Muscle of leg (tissue), 11 donors: ENCODE data around the gene CIBAR2. TPM values are rescaled to one million over a fixed set of nuclear protein-coding genes. Genes with fewer than 3 reads are reported as not detected.

Experiments used
- DNase-seq: peaks from one replicate; pipeline ENCODE4 v3.0.0; 2013
- H3K27ac ChIP-seq: one replicate; pipeline ENCODE4 v1.5.1; 2013; ENCODE audit warnings: mild to moderate bottlenecking, low read length, control low read depth
- H3K27me3 ChIP-seq: one replicate; pipeline ENCODE4 v1.6.1; 2013; ENCODE audit warnings: low read length; ENCODE audit not compliant: control insufficient read depth, insufficient read depth
- H3K36me3 ChIP-seq: one replicate; pipeline ENCODE4 v1.6.1; 2013; ENCODE audit warnings: low read length; ENCODE audit not compliant: control insufficient read depth, insufficient read depth
- H3K4me1 ChIP-seq: one replicate; pipeline ENCODE4 v1.6.1; 2013; ENCODE audit warnings: low read length; ENCODE audit not compliant: control insufficient read depth, insufficient read depth
- H3K4me3 ChIP-seq: one replicate; pipeline ENCODE4 v1.5.1; 2013; ENCODE audit warnings: low read length, control low read depth
- H3K9me3 ChIP-seq: replicated peaks from 2 replicates; pipeline ENCODE4 v1.6.1; 2013; ENCODE audit warnings: low read depth, low read length; ENCODE audit not compliant: control insufficient read depth
- WGBS: methylation state at CpG from one replicate; pipeline ENCODE4 v1.1.5; 2013; ENCODE audit warnings: missing lambda C conversion rate; ENCODE audit not compliant: insufficient coverage; 5-methylcytosine and 5-hydroxymethylcytosine counted together
- polyA plus RNA-seq, 8 donors: library from polyadenylated mRNA; unstranded; fragments of 120-200 nt; gene quantifications; one replicate each; pipeline versions ENCODE4 v1.2.1 to v1.2.3, GENCODE V29; 2013; ENCODE audit warnings: inconsistent platforms in 1 of 8, low replicate concordance in 1 of 8; ENCODE audit not compliant: insufficient read length in 8 of 8, insufficient read depth in 1 of 8
- total RNA-seq: library from RNA; stranded (reverse); fragments of 120-200 nt; gene quantifications from one replicate; pipeline ENCODE4 v1.2.4, GENCODE V29; 2013

CIBAR2 gene
- total and polyA plus RNA-seq, 9 donors = 0.18 to 0.30 TPM; not detected in 7

DNA sequence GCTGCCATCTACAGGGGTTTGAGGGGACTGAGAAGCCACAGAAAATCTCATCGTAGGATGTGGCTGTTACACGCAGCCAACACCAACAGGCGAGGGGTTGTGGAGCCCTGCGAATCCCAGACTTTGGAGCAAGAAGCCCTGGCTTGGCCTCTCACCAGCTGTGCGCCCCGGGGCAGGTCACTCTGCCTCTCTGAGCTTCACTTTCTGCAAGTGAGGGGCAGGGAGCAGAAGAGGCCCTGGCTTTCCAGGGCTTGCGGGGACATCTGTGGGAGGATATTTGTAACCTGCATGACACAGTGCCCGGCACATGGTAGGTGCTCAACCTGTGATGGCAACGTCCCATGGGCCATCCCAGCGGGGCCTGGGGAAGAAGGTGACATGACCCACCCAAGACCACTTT lies 32.9 kb upstream of the CIBAR2 start:
- Histone ChIP-seq H3K4me1 (peaks cover 90% of the 10 kb centered on the region), H3K36me3 (no peaks in the 10 kb centered on the region), H3K9me3 (peaks cover 2% of the 10 kb centered on the region), H3K27me3 (no peaks in the 10 kb centered on the region), H3K27ac (no peak overlapping the region), H3K4me3 (no peak overlapping the region)
- 92% methylated on average over 9 of the region's 10 CpGs for WGBS
- DNase-seq = no peak

DNA sequence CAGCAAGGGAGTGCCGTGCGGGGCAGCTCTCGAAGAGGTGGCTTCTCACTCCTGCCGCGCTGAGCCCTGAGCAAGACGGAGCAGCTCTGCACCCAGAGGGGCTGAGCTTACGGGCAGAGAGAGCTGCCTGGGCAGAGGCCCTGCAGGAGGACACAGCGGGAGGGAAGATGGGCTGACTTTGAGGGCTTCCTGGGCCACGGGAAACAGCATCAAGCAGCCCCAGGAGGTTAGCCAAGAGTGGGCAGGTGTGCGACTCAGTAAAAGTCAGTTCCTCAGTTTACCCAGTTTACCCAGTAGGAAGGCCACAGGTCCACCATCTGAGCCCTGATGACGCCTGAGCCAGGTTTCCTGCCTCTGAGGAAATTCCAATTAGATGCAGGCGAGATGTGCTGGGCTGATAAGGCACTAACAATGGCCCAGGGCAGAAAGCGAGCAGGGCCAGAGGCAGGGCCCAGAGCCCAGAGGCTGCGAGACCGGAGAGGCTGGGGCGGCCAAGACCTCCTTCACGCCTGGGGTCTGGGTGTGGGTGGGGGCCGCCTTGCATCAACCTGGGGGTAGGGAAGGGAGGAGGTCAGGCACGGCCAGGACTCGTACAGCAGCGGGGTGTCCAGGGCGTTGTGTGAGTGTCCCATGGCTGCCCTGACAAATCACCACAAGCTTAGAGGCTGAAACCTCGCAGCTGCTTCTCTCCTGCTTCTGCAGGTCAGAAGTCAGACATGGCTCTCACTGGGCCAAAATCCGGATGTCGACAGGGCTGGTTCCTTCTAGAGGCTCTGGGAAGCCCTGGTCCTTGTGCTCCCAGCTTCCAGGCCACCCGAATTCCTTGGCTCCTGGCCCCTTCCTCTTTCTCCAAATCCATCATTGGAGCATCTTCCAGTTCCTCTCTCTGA lies 32.0 kb upstream of the CIBAR2 start:
- peaks cover 2% of the 10 kb centered on the region for H3K9me3 ChIP-seq
- peaks cover 83% of the 10 kb centered on the region for H3K4me1 ChIP-seq
- 81% methylated on average over 26 of the region's 26 CpGs for WGBS
- no peak overlapping the region for H3K4me3 ChIP-seq
- no peak for DNase-seq
- no peaks in the 10 kb centered on the region for H3K36me3 ChIP-seq
- H3K27ac ChIP-seq = peak overlapping the region; percentile 68
- H3K27me3 ChIP-seq = no peaks in the 10 kb centered on the region

DNA sequence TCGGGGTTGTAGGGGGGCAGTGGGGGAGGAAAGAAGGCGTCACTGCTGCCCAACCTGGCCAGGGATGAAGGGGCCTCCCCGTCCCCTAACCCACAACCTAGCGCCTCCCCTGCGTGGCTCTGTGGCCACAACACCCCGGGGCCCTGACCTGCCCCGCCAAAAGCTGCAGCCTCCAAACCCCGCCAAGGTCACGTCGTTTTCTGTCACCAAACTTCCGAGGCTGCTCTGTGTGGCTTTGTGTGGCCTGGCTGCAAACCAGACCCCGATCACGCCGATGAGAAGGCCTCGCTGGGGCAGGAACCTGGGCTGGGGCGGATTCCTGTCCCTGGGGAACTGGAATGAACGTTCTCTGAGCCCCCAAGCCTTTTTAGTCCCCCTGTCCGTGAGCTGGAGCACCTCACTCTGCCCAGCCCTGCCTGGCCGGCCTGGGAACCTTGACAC lies 30.5 kb upstream of the CIBAR2 start:
- H3K36me3 ChIP-seq = no peaks in the 10 kb centered on the region
- 76% methylated on average over 17 of the region's 19 CpGs for WGBS
- no peak overlapping the region for H3K4me3 ChIP-seq
- peaks cover 2% of the 10 kb centered on the region for H3K9me3 ChIP-seq
- peaks cover 80% of the 10 kb centered on the region for H3K4me1 ChIP-seq
- DNase-seq = no peak
- H3K27ac ChIP-seq = no peak overlapping the region
- H3K27me3 ChIP-seq = no peaks in the 10 kb centered on the region

DNA sequence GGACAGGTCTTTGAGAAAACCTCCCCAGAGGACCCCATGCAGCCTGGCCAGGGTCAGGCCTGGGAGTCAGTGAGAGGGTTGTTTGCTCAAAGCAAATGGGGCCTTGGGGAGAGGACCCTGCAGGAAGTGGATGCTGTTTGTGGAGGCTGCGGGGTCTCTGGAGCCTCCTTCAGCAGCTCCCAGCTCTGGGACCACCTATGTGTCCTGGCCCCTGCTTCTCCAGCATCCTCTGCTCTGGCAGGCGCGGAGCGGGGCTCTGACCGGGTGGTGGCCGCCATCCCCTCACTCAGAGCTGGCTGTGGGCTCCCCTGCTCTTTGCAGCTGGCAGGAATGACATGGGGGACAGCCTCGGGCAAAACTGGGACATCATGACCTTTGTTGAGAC lies 29.8 kb upstream of the CIBAR2 start:
- Histone ChIP-seq H3K4me1 (peaks cover 80% of the 10 kb centered on the region), H3K27ac (no peak overlapping the region), H3K36me3 (no peaks in the 10 kb centered on the region), H3K4me3 (no peak overlapping the region), H3K9me3 (peaks cover 2% of the 10 kb centered on the region), H3K27me3 (no peaks in the 10 kb centered on the region)
- WGBS = 80% methylated on average over 4 of the region's 7 CpGs
- DNase-seq = no peak

DNA sequence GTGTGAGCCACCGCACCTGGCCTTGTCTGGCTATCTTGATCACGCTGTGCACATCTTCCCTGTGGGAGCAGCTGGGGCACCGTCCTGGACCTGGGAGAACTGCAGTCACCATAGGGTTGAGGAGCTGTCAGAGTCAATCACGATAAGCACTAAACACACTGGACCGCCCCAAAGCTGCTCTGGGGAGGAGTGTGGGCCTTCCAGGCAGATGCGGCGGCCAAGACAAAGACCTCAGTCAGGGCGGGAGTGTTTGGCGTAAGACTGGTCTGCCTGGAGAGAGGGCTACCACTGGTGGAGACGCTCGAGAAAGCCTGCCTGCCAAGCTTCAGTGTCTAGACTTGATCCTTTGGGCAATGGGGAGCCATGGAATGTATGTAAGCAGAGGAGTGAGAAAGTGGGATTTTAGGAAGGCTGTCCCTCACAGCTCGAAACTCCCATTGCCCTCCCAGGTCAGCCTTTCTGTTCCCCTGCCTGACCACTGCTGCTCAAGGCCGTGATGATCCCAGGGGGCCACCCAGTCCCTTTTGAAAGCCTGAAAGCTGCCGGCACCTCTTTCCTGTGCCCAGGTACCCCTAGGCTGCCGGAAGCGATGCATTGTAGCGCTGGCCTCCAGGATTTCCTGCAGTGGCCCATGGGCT lies 29.3 kb upstream of the CIBAR2 start:
- WGBS = 40% methylated on average over 16 of the region's 17 CpGs
- H3K9me3 ChIP-seq = peaks cover 2% of the 10 kb centered on the region
- H3K27ac ChIP-seq = no peak overlapping the region
- H3K4me1 ChIP-seq = peaks cover 80% of the 10 kb centered on the region
- H3K36me3 ChIP-seq = no peaks in the 10 kb centered on the region
- no peak overlapping the region for H3K4me3 ChIP-seq
- DNase-seq = peak; percentile 84
- H3K27me3 ChIP-seq = no peaks in the 10 kb centered on the region

DNA sequence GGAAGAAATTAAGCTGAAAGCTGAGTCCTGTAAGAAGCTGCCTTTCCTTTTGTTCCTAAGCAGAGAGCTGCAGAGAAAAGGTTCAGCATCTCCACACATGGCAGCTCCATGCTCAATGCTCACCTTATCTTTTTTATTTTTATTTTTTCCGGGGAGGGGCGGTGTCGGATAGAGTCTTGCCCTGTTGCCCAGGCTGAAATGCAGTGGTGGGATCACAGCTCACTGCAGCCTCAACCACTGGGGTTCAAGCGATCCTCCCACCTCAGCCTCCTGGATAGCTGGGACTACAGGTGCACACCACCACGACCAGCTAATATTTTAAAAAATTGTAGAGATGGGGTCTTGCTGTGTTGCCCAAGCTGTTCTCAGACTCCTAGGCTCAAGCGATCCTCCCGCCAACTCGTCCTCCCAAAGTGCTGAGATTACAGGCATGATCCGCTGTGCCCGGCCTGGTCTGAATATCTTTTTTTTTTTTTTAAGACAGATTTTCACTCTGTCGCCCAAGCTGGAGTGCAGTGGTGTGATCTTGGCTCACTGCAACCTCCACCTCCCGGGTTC lies 28.3 kb upstream of the CIBAR2 start:
- DNase-seq = no peak
- Histone ChIP-seq H3K4me3 (no peak overlapping the region), H3K9me3 (peaks cover 2% of the 10 kb centered on the region), H3K27me3 (no peaks in the 10 kb centered on the region), H3K36me3 (no peaks in the 10 kb centered on the region), H3K4me1 (peaks cover 80% of the 10 kb centered on the region), H3K27ac (no peak overlapping the region)
- WGBS = 80% methylated on average over 6 of the region's 12 CpGs

DNA sequence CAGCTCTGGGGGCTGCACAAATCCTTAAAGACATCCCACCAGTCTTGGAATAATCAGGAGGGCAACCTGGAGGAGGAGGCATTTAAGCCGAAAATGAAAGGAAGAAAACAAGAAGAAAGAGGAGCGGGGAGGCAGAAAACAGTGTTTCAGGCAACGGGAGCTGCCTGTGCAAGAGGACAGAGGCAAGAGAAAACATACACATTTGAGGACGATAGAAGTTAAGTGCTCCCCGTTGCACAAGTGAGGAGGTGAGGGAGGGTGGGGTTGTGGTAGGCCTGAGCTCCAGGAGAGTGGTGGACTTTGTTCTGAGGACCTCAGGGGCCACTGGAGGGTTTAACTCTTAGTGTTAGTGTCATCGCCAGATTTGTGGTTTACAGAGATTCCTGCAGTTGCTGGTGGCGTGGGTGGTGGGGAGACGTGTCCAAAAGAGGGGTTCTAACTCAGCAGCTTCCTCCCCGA lies 27.6 kb upstream of the CIBAR2 start:
- DNase-seq = no peak
- Histone ChIP-seq H3K27ac (no peak overlapping the region), H3K4me1 (peaks cover 80% of the 10 kb centered on the region), H3K27me3 (no peaks in the 10 kb centered on the region), H3K36me3 (no peaks in the 10 kb centered on the region), H3K9me3 (peaks cover 2% of the 10 kb centered on the region), H3K4me3 (no peak overlapping the region)
- WGBS = 60% methylated on average over 6 of the region's 9 CpGs

DNA sequence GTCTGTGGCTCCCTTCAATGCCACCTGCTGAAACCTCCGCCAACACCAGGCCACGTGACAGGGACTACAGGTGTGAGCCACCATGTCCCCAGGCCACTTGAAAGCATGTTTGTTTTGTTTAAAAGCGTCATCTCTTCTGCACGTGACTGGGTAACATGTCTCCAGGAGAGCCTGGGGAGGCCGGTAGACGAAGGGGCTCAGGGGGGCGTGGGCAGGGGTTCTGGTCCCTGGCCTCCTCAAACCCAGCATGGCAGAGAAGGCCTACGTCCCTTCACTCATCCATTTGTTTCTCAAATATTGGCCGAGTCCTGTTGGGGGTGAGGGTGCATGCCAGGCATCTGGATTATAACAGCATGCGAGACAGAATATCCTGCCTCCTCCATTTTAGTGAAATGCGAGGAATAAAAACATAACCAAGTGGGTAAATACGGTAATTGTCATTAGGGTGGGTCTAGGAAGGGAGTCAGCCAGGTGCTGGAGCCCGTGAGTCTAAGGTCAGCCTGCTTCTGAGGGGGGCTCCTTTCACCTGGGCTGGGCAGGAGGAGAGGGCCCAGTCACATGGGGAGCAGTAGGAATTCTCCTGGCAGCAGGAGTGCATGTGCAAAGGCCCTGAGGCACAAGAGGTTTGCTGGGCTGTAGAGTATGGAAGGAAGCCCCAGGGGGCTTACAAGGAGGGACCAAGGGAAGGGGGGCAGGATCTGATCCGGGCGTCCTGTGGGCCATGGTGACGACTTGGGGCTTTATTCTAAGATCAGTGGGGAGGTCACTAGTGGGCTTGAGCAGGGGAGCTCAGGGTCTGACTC lies 26.8 kb upstream of the CIBAR2 start:
- Histone ChIP-seq H3K36me3 (no peaks in the 10 kb centered on the region), H3K27me3 (no peaks in the 10 kb centered on the region), H3K9me3 (no peaks in the 10 kb centered on the region), H3K27ac (peak overlapping the region; percentile 7), H3K4me1 (peaks cover 78% of the 10 kb centered on the region), H3K4me3 (no peak overlapping the region)
- WGBS = 90% methylated on average over 10 of the region's 16 CpGs
- no peak for DNase-seq

DNA sequence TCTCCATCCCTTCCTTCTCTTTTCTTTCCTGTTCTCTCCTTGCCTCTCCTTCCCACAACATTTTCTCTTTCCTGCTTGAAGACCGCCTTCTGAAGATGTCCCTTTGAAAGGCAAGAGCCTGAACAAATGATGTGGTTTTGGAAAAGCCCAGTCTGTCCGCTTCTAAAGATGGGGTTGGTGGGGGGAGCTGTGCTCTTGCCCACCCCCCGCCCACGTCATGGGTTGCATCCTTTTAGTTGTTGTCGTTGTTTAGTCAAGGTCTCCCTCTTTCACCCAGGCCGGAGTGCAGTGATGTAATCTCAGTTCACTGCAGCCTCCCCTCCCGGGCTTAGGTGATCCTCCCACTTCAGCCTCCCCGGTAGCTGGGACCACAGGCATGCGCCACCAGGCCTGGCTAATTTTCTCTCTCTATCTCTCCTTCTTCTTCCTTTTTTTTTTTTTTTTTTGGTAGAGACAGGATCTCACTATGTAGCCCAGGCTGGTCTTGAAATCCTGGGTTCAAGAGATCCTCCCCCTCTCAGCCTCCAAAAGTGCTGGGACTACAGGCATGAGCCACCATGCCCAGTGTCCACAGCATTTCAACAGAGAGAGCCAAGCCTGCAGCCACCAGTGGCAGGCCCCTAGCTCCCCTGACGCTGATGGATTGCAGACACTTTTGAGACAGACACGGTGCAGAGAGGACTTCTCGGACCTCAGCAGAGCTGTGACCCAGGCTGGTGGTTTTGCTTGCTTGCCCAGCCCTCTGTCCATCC lies 26.0 kb upstream of the CIBAR2 start:
- 80% methylated on average over 7 of the region's 12 CpGs for WGBS
- no peak for DNase-seq
- Histone ChIP-seq H3K4me1 (peaks cover 71% of the 10 kb centered on the region), H3K27me3 (no peaks in the 10 kb centered on the region), H3K4me3 (no peak overlapping the region), H3K9me3 (no peaks in the 10 kb centered on the region), H3K36me3 (no peaks in the 10 kb centered on the region), H3K27ac (peak overlapping the region; percentile 91)
